GM18873 (cell line): ENCODE measurements around the gene TMIGD1.

Experiments used
- ATAC-seq: cut with Tn5 transposase; IDR thresholded peaks from one replicate; pipeline ENCODE4 v1.9.1; 2021; ENCODE audit warnings: mild to moderate bottlenecking, moderate library complexity, moderate number of reproducible peaks; ENCODE audit not compliant: unreplicated experiment, low FRiP score

Gene TMIGD1

DNA sequence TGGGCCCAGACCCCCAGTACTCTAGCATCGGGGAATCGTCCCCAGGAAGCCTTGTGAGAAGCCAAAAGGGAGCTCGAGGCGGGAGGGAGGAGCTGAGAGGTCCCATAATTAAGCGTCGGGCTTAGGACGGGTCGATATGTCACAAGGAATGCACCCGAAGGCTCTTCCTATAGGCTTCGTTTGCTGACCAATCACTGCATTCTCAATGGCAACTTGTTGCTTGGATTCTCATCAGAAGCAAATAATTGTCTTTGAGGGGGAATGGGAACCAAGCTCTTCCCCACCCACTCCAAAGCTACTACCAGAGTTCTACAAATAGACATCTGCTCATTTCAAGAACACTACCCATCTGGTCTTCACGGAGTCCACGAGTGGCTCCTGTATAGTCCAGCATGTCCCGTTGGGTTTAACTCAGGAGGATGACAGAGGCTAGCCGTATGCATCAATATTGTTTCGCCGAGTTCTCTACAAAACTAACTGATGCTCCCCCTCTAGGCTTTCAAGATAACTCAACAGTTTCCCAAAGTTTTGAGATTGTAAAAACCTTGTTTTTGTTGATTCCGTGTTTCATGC, 41.5 kb downstream of the TMIGD1 start:
- peak; percentile 21 for ATAC-seq

GRCh38 chr17:30291543-30292285, 42.1 kb downstream of the TMIGD1 start, which contains the start of gene BLMH:
BLMH (minus strand) TSS chr17:30291944; CDS start chr17:30291819, 125 bp downstream.
- peak; percentile 44 for ATAC-seq

GRCh38 chr17:30290696-30291542, 42.9 kb downstream of the TMIGD1 start:
- peak; percentile 28 for ATAC-seq

DNA sequence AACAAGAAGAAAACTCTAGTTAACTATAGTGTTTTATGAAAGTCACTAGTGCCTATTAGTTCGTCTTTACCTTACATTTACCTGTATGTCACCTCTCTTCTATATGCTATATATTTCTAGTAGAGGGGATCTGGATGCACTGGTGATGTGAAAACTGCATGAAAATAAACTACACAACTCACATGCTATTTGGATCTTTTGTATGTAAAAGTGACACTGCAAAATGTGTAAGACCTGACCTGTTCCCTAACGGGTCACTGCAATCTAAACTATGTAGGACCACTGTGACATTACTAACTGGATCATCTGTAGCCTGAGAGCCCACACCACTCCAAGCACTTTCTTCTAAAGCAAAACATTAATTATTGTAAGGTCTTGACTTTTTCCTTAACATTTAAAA, 43.8 kb downstream of the TMIGD1 start:
- ATAC-seq, result no peak

- ATAC-seq, result no peak
Measured at GRCh38 chr17:30279156-30279555, 54.7 kb downstream of the TMIGD1 start.

GRCh38 chr17:30278032-30278431, 55.8 kb downstream of the TMIGD1 start:
- no peak for ATAC-seq

GRCh38 chr17:30275911-30276310, 57.9 kb downstream of the TMIGD1 start:
- no peak for ATAC-seq

DNA sequence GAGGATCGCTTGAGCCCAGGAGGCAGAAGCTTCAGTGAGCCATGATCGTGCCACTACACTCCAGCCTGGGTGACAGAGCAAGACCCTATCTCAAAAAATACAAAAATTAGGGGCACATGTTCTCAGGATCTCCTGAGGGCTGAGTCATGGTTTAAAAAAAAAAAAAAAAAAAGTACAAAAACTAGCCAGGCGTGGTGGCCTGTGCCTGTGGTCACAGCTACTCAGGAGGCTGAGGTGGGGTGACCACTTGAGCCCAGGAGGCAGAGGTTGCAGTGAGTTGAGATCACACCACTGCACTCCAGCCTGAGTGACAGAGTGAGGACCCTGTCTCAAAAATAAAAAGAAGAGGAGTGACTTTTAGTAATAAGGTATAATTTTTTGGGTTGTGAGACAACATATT, 59.0 kb downstream of the TMIGD1 start:
- ATAC-seq, result no peak

DNA sequence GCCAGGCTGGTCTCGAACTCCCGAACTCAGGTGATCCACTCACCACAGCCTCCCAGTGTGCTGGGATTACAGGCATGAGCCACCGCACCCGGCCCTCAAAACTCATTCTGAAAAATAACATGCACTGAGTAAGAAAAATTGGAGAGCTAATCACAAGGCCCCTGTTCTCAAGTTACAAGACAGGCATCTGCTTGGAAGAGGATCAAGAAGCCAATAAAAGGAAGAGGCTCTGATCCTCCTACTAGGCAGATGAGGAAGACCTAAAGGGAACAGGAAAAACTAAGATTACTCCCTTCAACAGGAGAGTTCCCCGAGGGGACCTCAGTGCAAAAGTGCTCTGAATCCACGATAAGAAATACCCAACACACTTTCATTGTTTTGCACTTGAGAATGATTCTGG, 60.5 kb downstream of the TMIGD1 start:
- ATAC-seq, result no peak

DNA sequence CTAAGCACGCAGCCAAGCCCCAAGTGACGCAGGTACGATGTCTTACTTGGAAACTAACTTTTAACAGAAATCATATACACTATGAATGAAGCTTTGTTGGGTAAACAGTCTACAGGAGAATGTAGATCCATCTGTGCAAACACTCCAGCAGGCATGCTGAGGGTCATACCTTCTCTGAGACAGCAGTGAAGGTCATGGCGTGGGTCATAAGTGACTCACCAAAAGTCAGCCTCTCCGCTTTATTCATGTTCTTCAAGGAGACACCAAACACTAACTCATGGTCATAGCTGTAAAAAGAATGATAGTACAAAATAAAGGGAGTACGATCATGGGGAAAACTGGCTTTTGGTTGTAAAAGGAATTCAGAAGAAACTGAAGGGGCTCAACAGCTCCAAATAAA, 62.8 kb downstream of the TMIGD1 start:
- ATAC-seq, result no peak

DNA sequence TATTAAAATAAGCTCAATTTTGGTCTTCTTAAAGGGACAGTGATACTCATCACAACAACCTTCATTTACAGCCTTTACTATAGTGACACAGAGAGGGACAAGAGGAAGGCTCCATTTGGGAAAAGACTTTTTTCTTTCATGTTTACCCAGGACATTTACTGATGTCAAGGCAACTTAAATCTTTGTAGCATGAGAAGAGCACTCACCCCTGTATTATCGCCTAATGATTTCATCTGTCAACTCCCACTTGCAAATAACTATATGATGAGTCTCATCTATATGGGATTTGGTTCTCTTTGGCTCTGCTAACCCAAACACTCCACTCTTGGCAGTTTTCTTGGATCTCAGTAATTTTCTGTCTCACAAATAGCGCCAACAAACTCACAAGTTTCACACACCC, 66.2 kb downstream of the TMIGD1 start:
- ATAC-seq, result no peak
